HCT116 (cell line): ENCODE data around the gene DEGS1.
"Not testable (repeated sequence)": the region's sequence is repeated elsewhere in the genome, so short reads cannot be mapped to it uniquely, and the experiment has no call there.

Experiments used
- EZH2phosphoT487 ChIP-seq: fragments of 200-600 bp; IDR thresholded peaks from 2 replicates; pipeline ENCODE4 v1.6.1; 2018; ENCODE audit warnings: antibody characterized with exemption, borderline replicate concordance
- ZFX ChIP-seq: fragments of 450-650 bp; IDR thresholded peaks from 2 replicates; pipeline ENCODE4 v1.6.1; 2017
- TF ChIP-seq, protein P1 (sequence below): IDR thresholded peaks from 2 replicates; pipeline ENCODE4 v1.6.1; 2011; ENCODE audit warnings: mild to moderate bottlenecking, low read length, moderate library complexity; ENCODE audit not compliant: insufficient replicate concordance; ENCODE audit errors: extremely low read depth
- TF ChIP-seq, protein P2 (sequence below), 3 experiments: fragments of 200-600 bp in 1 of 3; sonication (generic) in 1 of 3; IDR thresholded peaks in 2 of 3; conservative IDR thresholded peaks in 1 of 3; 2 replicates each; pipeline ENCODE4 v1.5.1; 2012 to 2017; ENCODE audit warnings: low read depth in 2 of 3, low read length in 2 of 3, antibody characterized with exemption in 1 of 3, borderline replicate concordance in 1 of 3, control low read depth in 1 of 3, mild to moderate bottlenecking in 1 of 3, mixed read lengths in 1 of 3, mixed run types in 1 of 3, moderate library complexity in 1 of 3; ENCODE audit not compliant: insufficient read depth in 1 of 3

DNA sequence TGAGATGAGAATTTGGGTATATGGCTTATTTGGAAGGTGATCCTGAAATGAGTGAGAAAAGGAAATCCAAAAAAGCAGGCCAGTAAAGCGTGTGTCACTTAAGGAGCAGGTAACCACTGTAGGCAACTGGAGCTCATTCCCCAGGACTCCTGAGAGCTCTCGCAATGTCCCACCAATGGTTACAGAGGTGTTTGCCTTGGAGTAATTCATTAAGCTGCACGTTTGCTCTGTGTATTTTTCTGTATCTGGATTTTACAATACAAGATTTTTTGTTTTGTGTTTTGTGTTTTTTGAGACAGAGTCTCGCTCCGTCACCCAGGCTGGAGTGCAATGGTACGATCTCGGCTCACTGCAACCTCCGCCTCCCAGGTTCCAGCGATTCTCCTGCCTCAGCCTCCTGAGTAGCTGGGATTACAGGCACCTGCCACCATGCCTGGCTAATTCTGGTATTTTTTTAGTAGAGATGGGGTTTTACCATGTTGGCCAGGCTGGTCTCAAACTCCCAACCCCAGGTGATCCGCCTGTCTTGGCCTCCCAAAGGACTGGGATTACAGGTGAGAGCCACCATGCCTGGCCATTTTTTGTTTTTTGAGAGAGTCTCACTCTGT, 23.0 kb downstream of the DEGS1 start:
- not testable (repeated sequence) for TF ChIP-seq EZH2phosphoT487, ZFX
- TF ChIP-seq, protein P1, sequence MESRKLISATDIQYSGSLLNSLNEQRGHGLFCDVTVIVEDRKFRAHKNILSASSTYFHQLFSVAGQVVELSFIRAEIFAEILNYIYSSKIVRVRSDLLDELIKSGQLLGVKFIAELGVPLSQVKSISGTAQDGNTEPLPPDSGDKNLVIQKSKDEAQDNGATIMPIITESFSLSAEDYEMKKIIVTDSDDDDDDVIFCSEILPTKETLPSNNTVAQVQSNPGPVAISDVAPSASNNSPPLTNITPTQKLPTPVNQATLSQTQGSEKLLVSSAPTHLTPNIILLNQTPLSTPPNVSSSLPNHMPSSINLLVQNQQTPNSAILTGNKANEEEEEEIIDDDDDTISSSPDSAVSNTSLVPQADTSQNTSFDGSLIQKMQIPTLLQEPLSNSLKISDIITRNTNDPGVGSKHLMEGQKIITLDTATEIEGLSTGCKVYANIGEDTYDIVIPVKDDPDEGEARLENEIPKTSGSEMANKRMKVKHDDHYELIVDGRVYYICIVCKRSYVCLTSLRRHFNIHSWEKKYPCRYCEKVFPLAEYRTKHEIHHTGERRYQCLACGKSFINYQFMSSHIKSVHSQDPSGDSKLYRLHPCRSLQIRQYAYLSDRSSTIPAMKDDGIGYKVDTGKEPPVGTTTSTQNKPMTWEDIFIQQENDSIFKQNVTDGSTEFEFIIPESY = not testable (repeated sequence)
- TF ChIP-seq, protein P2, sequence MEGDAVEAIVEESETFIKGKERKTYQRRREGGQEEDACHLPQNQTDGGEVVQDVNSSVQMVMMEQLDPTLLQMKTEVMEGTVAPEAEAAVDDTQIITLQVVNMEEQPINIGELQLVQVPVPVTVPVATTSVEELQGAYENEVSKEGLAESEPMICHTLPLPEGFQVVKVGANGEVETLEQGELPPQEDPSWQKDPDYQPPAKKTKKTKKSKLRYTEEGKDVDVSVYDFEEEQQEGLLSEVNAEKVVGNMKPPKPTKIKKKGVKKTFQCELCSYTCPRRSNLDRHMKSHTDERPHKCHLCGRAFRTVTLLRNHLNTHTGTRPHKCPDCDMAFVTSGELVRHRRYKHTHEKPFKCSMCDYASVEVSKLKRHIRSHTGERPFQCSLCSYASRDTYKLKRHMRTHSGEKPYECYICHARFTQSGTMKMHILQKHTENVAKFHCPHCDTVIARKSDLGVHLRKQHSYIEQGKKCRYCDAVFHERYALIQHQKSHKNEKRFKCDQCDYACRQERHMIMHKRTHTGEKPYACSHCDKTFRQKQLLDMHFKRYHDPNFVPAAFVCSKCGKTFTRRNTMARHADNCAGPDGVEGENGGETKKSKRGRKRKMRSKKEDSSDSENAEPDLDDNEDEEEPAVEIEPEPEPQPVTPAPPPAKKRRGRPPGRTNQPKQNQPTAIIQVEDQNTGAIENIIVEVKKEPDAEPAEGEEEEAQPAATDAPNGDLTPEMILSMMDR (IDR thresholded peaks at IDR 0.05 in 2 of 3, conservative IDR thresholded peaks at IDR 0.05 in 1 of 3; ENCODE audit: borderline replicate concordance in 1 of 3, insufficient read depth in 1 of 3, low read depth in 2 of 3, low read length in 2 of 3) = not testable (repeated sequence)
